Psoas muscle (tissue), 8 donors: ENCODE results near the gene NOP10. TPM values are rescaled to one million over a fixed set of nuclear protein-coding genes. Genes with fewer than 3 reads are reported as not detected.

Experiments used
- ATAC-seq, 4 donors: fragments of 200-7000 bp; cut with Tn5 transposase; one replicate each; pipeline ENCODE4 v1.9.1; 2020; ENCODE audit warnings: moderate library complexity in 3 of 4, mild to moderate bottlenecking in 2 of 4
- DNase-seq, 2 donors: peaks; one replicate each; pipeline ENCODE4 v3.0.0-alpha.2; 2020
- H3K27ac ChIP-seq: fragments of 200-600 bp; one replicate; pipeline ENCODE4 v1.8.0; 2022
- H3K27me3 ChIP-seq, 3 donors: fragments of 200-600 bp in 1 of 3; one replicate each; pipeline versions ENCODE4 v1.6.1 to v1.8.0; 2013 to 2022; ENCODE audit warnings: low read length in 2 of 3, mild to moderate bottlenecking in 2 of 3, moderate library complexity in 1 of 3; ENCODE audit not compliant: insufficient read depth in 3 of 3
- H3K36me3 ChIP-seq, 2 donors: fragments of 200-600 bp in 1 of 2; one replicate each; pipeline versions ENCODE4 v1.6.1 to v1.8.0; 2013 to 2022; ENCODE audit warnings: low read depth in 1 of 2, mild to moderate bottlenecking in 1 of 2, moderate library complexity in 1 of 2; ENCODE audit not compliant: insufficient read depth in 1 of 2
- H3K4me1 ChIP-seq: fragments of 200-600 bp; one replicate; pipeline ENCODE4 v1.8.0; 2022
- H3K4me3 ChIP-seq: fragments of 200-600 bp; one replicate; pipeline ENCODE4 v1.8.0; 2022; ENCODE audit warnings: mild to moderate bottlenecking
- H3K9me3 ChIP-seq: fragments of 200-600 bp; one replicate; pipeline ENCODE4 v1.8.0; 2022
- WGBS, 3 donors: extraction: QIAGEN DNeasy Blood & Tissue Kit; methylation state at CpG; one replicate each; pipeline versions ENCODE4 v1.1.6 to v1.1.7; 2013; 5-methylcytosine and 5-hydroxymethylcytosine counted together
- intact Hi-C, 2 donors: fragments of 100-400 bp; cut with DNase I; formaldehyde crosslinking; loops; one replicate each; pipeline versions ENCODE4 v1.11.0 to v1.14.2; 2022
- polyA plus RNA-seq, 3 donors: library from polyadenylated mRNA; stranded (reverse); fragments of 200-250 nt; gene quantifications; one replicate each; pipeline ENCODE4 v1.2.3, GENCODE V29; 2013
- total RNA-seq, 4 donors: library from RNA; stranded (reverse); fragmentation: NEBNext Ultra II Directional in 2 of 4; extraction: Animal tissue kit (Norgen Biotek cat#: 25700) in 2 of 4; gene quantifications; one replicate each; pipeline versions ENCODE4 v1.2.1 to v1.2.4, GENCODE V29; 2021 to 2023
- TF ChIP-seq, protein P1 (sequence below): fragments of 200-600 bp; IDR thresholded peaks from one replicate; pipeline ENCODE4 v1.8.0; 2022; ENCODE audit warnings: antibody characterized with exemption
- donor health status: healthy with polysubstance abuse.
- donor health status: DM: no; HTN: no; CAD: no; lungs with moderate emphysema.
- donor health status: Bipolar disorder and iron deficiency.
- donor health status: healthy.
- donor health status: DM: yes; HTN: yes; CAD: no.
- donor health status: DM: no; HTN: no; CAD: no.
- donor health status: DM: no; HTN: no; CAD: no.
- donor health status: DM: yes; HTN: yes; CAD: no.

Gene NOP10
- total and polyA plus RNA-seq, 7 donors: 123 to 441 (median 146) TPM

DNA sequence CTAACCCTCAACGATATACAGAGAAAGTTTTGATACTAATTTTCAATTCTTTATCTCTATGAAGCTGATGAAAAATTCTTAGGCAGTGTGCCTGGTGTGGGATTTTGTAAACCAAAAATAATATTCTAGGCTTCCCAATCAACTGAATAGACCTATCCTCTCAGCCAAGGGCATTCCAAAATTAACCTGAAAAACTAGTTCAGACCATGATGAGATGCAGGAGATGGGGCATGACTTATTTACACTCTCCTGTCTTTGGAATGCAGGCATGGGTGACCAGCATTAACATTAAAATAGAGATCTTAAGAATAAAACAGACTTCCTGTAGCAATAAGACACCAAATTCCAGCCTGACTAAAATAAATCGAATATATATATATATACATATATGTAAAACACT, 31.9 kb upstream of the NOP10 start:
- WGBS, 3 donors: 50 to 96% (median 69%) methylated on average over 2 of the region's 2 CpGs
- DNase-seq: no peak
- intact Hi-C loops: no loop called here

DNA sequence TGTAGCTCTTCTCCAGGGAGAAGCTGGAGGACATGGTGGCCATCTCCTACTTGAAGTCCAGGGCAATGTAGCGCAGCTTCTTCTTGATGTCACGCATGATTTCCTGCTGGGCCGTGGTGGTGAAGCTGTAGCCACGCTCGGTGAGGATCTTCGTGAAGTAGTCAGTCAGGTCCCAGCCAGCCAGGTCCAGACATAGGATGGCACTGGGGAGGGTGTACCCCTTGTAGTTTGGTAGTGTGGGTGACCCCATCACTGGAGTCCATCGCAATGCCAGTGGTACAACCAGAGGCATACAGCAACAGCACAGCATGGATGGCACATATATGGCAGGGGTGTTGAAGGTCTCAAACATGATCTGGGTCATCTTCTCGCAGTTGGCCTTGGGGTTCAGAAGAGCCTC, 31.0 kb upstream of the NOP10 start:
- ATAC-seq (no peak), DNase-seq (no peak)
- Histone ChIP-seq H3K4me1 (no peaks in the 10 kb centered on the region), H3K36me3 (no peaks in the 10 kb centered on the region), H3K27me3 (no peaks in the 10 kb centered on the region), H3K9me3 (no peaks in the 10 kb centered on the region), H3K4me3 (no peak overlapping the region), H3K27ac (no peak overlapping the region)
- intact Hi-C loops: no loop called here
- TF ChIP-seq, protein P1, sequence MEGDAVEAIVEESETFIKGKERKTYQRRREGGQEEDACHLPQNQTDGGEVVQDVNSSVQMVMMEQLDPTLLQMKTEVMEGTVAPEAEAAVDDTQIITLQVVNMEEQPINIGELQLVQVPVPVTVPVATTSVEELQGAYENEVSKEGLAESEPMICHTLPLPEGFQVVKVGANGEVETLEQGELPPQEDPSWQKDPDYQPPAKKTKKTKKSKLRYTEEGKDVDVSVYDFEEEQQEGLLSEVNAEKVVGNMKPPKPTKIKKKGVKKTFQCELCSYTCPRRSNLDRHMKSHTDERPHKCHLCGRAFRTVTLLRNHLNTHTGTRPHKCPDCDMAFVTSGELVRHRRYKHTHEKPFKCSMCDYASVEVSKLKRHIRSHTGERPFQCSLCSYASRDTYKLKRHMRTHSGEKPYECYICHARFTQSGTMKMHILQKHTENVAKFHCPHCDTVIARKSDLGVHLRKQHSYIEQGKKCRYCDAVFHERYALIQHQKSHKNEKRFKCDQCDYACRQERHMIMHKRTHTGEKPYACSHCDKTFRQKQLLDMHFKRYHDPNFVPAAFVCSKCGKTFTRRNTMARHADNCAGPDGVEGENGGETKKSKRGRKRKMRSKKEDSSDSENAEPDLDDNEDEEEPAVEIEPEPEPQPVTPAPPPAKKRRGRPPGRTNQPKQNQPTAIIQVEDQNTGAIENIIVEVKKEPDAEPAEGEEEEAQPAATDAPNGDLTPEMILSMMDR: no peak
- 70 to 97% (median 91%) methylated on average over 8 of the region's 8 CpGs for WGBS, 3 donors

More for the DNA sequence above, 31.9 kb upstream of the NOP10 start:
- TF ChIP-seq, protein P1: no peak
- no peak for ATAC-seq
- Histone ChIP-seq H3K4me1 (no peaks in the 10 kb centered on the region), H3K9me3 (no peaks in the 10 kb centered on the region), H3K4me3 (no peak overlapping the region), H3K27ac (no peak overlapping the region), H3K36me3 (no peaks in the 10 kb centered on the region), H3K27me3 (no peaks in the 10 kb centered on the region)

DNA sequence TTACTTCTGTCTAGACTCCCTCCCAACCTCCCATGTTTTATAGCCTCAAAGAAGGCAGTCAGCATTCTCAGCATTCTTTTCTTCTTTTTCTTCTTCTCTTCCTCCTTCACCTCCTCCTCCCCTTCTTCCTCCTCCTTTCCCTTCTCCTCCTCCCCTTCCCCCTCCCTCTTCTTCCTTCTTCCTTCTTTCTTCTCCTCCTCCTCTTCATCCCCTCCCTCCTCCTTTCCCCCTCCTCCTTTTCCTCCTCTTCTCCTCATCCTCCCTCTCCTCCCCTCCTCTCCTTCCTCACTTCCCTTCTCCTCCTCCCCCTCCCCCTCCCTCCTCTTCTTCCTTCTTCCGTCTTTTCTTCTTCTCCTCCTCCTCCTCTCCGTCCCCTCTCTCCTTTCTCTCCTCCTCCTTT, 27.7 kb upstream of the NOP10 start:
- H3K27ac ChIP-seq: no peak overlapping the region
- H3K4me3 ChIP-seq: no peak overlapping the region
- ATAC-seq (no peak), DNase-seq (no peak)
- WGBS, 3 donors: 35 to 55% (median 46%) methylated on average over 2 of the region's 2 CpGs
- intact Hi-C loops: no loop called here
- TF ChIP-seq, protein P1: no peak
- H3K27me3 ChIP-seq: no peaks in the 10 kb centered on the region
- H3K4me1 ChIP-seq: peaks cover 7% of the 10 kb centered on the region
- no peaks in the 10 kb centered on the region for H3K36me3 ChIP-seq
- H3K9me3 ChIP-seq: no peaks in the 10 kb centered on the region

DNA sequence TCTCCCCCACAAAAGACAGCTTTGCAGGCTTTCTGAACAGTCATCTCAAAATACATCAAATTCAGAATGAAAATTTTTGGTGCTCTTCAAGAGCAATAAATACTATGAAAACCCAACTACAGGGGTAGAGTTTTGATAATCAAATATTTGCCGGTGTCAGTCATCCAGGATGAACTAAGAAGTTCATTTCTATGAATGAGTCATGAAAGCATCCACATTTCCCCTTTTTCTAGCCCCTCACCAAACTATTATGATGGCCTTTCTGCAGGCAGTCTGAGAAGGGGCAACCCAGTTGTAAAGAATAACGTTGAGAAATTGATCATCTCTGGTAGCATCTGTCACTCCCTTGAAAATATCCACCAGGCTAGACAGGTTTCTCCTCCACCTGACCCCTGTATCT, 27.2 kb upstream of the NOP10 start:
- Histone ChIP-seq H3K4me3 (no peak overlapping the region), H3K27ac (no peak overlapping the region), H3K27me3 (no peaks in the 10 kb centered on the region), H3K4me1 (peaks cover 9% of the 10 kb centered on the region), H3K9me3 (no peaks in the 10 kb centered on the region), H3K36me3 (no peaks in the 10 kb centered on the region)
- no peak for ATAC-seq
- 57 to 68% (median 65%) methylated on average over 2 of the region's 2 CpGs for WGBS, 3 donors
- intact Hi-C loops: no loop called here
- DNase-seq: no peak
- TF ChIP-seq, protein P1: no peak
